Left ventricle myocardium inferior (tissue), 1 donor: ENCODE results near the gene MDFI. TPM values are rescaled to one million over a fixed set of nuclear protein-coding genes. Genes with fewer than 3 reads are reported as not detected.

Experiments used
- DNase-seq: peaks from one replicate; pipeline ENCODE4 v3.0.0-alpha.2; 2020
- H3K27ac ChIP-seq: fragments of 200-600 bp; replicated peaks from 2 replicates; pipeline ENCODE4 v1.8.0; 2021
- H3K27me3 ChIP-seq: fragments of 200-600 bp; 2 replicates; pipeline ENCODE4 v1.8.0; 2021; ENCODE audit warnings: low read depth
- H3K36me3 ChIP-seq: fragments of 200-600 bp; 2 replicates; pipeline ENCODE4 v1.8.0; 2021
- H3K4me1 ChIP-seq: fragments of 200-600 bp; 2 replicates; pipeline ENCODE4 v1.8.0; 2021
- H3K4me3 ChIP-seq: fragments of 200-600 bp; 2 replicates; pipeline ENCODE4 v1.8.0; 2021; ENCODE audit warnings: mild to moderate bottlenecking, moderate library complexity
- H3K9me3 ChIP-seq: fragments of 200-600 bp; replicated peaks from 2 replicates; pipeline ENCODE4 v1.8.0; 2021
- intact Hi-C: fragments of 100-400 bp; cut with micrococcal nuclease; formaldehyde crosslinking; loops from one replicate; pipeline ENCODE4 v1.11.0; 2022
- total RNA-seq: library from RNA; stranded (reverse); fragmentation: NEBNext Ultra II Directional; extraction: Animal tissue kit (Norgen Biotek cat#: 25700); gene quantifications from one replicate; pipeline ENCODE4 v1.2.1, GENCODE V29; 2021
- TF ChIP-seq, protein P1 (sequence below): fragments of 200-600 bp; IDR thresholded peaks from 2 replicates; pipeline ENCODE4 v1.8.0; 2021; ENCODE audit warnings: antibody characterized with exemption, mild to moderate bottlenecking, borderline replicate concordance
- donor health status: DM: no; HTN: yes; CAD: no; lungs with severe emphysema.

The MDFI gene
- total RNA-seq, 1 donor from 2014 or later, result 0.77 TPM

DNA sequence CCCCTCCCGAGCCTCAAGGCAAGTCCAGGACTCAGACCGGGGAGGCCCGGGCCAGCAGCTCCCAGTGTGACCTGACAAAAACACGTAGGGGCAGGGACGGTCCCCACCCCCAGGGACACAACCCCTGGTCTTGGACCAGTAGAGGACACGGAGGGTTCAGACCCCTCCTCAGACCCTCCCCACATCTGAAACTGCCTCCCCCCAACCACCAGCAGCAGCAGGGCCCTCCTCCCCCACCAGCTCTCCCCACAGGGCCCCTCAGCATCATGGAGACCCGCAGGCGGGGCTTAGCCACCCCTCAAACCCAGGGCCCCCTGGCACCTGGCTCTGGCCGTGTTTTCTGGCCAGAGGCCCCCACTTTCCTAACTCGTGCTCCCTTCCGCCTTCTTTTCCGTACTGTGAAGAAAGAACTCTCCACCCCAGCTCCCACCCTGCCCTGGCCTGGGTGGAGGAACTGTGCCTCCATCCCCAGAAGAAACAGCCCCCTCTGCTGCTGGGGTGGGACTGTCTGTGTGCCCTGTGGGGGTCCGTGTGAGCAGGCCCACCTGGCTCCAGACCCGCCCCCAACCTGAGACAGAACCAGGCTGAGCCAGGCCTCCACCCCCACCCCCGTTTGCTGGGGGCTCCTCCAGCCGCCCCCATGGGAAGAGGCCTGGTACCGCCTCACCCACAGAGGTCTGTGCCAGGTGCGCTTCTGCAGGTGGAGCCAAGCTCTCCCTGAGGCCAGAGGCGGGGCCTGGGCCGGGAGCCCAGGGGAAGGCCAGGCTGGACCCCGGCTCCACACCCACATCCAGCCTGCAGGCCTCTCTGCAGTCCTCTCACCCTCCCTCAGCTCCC is 39.0 kb upstream of the MDFI start:
- TF ChIP-seq, protein P1, sequence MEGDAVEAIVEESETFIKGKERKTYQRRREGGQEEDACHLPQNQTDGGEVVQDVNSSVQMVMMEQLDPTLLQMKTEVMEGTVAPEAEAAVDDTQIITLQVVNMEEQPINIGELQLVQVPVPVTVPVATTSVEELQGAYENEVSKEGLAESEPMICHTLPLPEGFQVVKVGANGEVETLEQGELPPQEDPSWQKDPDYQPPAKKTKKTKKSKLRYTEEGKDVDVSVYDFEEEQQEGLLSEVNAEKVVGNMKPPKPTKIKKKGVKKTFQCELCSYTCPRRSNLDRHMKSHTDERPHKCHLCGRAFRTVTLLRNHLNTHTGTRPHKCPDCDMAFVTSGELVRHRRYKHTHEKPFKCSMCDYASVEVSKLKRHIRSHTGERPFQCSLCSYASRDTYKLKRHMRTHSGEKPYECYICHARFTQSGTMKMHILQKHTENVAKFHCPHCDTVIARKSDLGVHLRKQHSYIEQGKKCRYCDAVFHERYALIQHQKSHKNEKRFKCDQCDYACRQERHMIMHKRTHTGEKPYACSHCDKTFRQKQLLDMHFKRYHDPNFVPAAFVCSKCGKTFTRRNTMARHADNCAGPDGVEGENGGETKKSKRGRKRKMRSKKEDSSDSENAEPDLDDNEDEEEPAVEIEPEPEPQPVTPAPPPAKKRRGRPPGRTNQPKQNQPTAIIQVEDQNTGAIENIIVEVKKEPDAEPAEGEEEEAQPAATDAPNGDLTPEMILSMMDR, result no peak
- Histone ChIP-seq H3K27ac (no peak overlapping the region), H3K4me1 (peaks cover 9% of the 10 kb centered on the region), H3K27me3 (no peaks in the 10 kb centered on the region), H3K9me3 (no peaks in the 10 kb centered on the region), H3K36me3 (peaks cover 28% of the 10 kb centered on the region), H3K4me3 (no peak overlapping the region)
- DNase-seq, result no peak
- intact Hi-C loops, result no loop called here

DNA sequence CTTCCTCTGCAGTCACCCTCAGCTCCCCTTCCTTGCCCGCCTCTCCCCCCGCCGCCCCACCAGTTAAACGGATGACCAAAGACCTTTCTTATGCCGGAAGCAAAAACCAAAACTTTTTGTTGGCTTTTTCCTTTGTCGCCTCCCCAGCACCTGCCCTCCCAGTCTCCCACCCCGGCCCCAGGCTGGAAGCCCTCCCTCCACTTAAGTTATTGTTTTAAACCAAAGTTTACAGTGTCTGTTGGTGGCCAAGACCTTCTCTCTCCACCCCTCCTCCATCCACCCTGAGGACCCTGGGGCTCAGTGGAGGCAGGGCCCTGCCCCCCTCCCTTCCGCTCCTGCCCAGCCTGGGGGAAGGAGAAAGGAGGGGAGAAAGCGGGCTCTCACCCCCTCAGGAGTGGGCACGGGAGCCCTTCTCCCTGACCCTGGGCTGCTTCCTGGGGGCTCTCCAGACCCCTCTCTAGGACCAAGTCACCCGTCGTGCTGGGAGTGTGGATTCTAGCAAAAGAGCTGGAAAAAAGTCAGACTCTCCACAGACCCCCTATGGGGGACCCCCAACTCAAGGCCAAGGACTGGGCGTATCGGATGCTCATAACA is 38.3 kb upstream of the MDFI start:
- H3K4me1 ChIP-seq, result peaks cover 9% of the 10 kb centered on the region
- H3K36me3 ChIP-seq, result peaks cover 23% of the 10 kb centered on the region
- DNase-seq, result no peak
- TF ChIP-seq, protein P1, result no peak
- H3K4me3 ChIP-seq, result no peak overlapping the region
- H3K9me3 ChIP-seq, result no peaks in the 10 kb centered on the region
- no peaks in the 10 kb centered on the region for H3K27me3 ChIP-seq
- no peak overlapping the region for H3K27ac ChIP-seq
- intact Hi-C loops, result no loop called here

GRCh38 chr6:41600499-41601247 is 37.6 kb upstream of the MDFI start:
- Histone ChIP-seq H3K4me3 (no peak overlapping the region), H3K27ac (no peak overlapping the region), H3K27me3 (no peaks in the 10 kb centered on the region), H3K36me3 (peaks cover 20% of the 10 kb centered on the region), H3K4me1 (peaks cover 9% of the 10 kb centered on the region), H3K9me3 (no peaks in the 10 kb centered on the region)
- TF ChIP-seq, protein P1, result no peak
- DNase-seq, result no peak
- intact Hi-C loops, result no loop called here

DNA sequence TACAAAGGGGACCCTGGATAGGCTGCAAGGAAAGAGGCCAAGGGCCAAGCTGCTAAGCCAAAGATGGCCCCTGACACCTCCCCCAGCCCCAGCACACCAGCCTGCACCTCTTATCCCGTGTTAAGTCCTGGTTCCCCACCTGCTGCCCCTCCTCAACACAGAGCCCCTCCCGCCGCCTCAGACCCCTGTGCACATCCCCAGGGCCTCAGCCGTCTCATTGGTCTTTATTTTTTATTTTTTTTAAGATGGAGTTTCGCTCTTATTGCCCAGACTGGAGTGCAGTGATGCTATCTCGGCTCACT is 37.1 kb upstream of the MDFI start:
- no peaks in the 10 kb centered on the region for H3K27me3 ChIP-seq
- H3K4me1 ChIP-seq, result peaks cover 9% of the 10 kb centered on the region
- TF ChIP-seq, protein P1, result no peak
- intact Hi-C loops, result no loop called here
- no peak for DNase-seq
- H3K27ac ChIP-seq, result no peak overlapping the region
- no peak overlapping the region for H3K4me3 ChIP-seq
- H3K9me3 ChIP-seq, result no peaks in the 10 kb centered on the region
- H3K36me3 ChIP-seq, result peaks cover 15% of the 10 kb centered on the region

GRCh38 chr6:41602422-41602743 is 35.9 kb upstream of the MDFI start:
- H3K27ac ChIP-seq, result no peak overlapping the region
- TF ChIP-seq, protein P1, result no peak
- no peak for DNase-seq

More at GRCh38 chr6:41602422-41602743, 35.9 kb upstream of the MDFI start:
- intact Hi-C loops, result loop anchor here (2.0 kb wide), 1 partner anchor 80 kb away; no protein-coding TSS in a partner anchor
- peaks cover 3% of the 10 kb centered on the region for H3K36me3 ChIP-seq
- peaks cover 9% of the 10 kb centered on the region for H3K4me1 ChIP-seq
- no peak overlapping the region for H3K4me3 ChIP-seq
- H3K27me3 ChIP-seq, result no peaks in the 10 kb centered on the region
- H3K9me3 ChIP-seq, result no peaks in the 10 kb centered on the region
